A375 (cell line): ENCODE measurements around the gene SGPP2. TPM values are rescaled to one million over a fixed set of nuclear protein-coding genes. Genes with fewer than 3 reads are reported as not detected.

Source experiments
- small RNA-seq: library from RNA; depleted of rRNA; stranded (forward); fragments of <200 nt; gene quantifications from one replicate; pipeline ENCODE3, GENCODE V24; 2014
- total RNA-seq: library from RNA; depleted of rRNA; stranded (reverse); fragments of >200 nt; shearing (Covaris generic); gene quantifications from 2 replicates; pipeline ENCODE4 v1.2.3, GENCODE V29; 2014; rRNA removed

Gene SGPP2
- total RNA-seq, result not detected in 2 replicates

GRCh38 chr2:222424276-222424728, at the start of gene SGPP2:
TSS of gene SGPP2 (plus strand) at chr2:222424543. CDS start at chr2:222424603, 60 bp downstream.

Small RNA genes lying within 50 kb of the gene (small RNA-seq; reads per million reads assigned to genes)
- gene RF00019 (not detected), gene RNU6-619P (not detected)

Other genes with a start within 250 kb of the SGPP2 start
- gene PAX3, start 125.5 kb upstream of the SGPP2 start, total RNA-seq, result 17.3 and 21.6 TPM in 2 replicates
- 18.8 TPM in 2 replicates for gene FARSB, start 231.5 kb downstream of the SGPP2 start, total RNA-seq
- not detected in 2 replicates for gene MOGAT1, start 247.1 kb downstream of the SGPP2 start, total RNA-seq